HG02759 (cell line): ENCODE data around the gene ZACN.
A peak's percentile ranks its signal among the peaks of the same experiment; 100 is the strongest.
"Not testable (repeated sequence)": the region's sequence is repeated elsewhere in the genome, so short reads cannot be mapped to it uniquely, and the experiment has no call there.

Experiments used
- ATAC-seq: cut with Tn5 transposase; IDR thresholded peaks from one replicate; pipeline ENCODE4 v1.9.1; 2021; ENCODE audit warnings: mild to moderate bottlenecking, moderate library complexity; ENCODE audit not compliant: unreplicated experiment

The ZACN gene

DNA sequence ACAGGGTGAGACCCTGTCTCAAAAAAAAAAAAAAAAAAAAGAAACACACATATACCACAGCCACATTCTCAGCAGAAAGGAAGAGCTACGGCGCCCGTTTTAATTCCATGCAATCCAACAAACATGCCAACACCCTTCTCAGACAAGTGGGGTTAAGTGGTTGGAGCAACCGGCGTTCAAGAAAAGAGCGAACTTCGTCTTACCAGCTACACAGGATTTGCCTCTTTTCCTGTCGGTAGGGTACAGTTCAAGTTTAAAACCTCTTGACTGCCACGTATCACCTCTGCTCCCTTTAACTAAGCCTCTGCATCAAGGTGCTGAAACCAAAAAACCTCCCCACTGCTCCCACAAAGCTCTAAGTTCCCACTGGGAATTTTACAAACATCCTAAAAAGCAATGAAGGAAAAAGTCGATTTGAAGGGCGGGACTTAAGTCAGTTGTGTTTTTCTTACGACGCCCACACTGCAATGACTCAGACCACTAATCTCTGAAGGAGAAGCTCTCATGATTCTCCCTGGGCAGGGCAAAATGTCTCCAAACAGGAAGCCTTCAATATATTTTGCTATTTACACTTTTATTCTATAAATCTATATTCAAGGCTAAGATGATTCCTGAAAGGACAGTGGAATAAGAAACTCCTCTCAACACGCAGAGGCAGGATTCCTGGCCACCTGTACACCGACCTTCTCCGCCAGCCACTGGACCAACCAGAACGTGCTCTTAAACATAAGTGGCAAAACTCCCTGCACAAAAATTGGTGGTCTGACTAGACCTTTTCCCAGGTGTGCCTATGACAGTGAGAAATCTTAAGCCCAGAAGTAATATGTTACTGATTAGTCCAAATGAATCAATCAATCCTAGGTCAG is 25.5 kb upstream of the ZACN start:
- ATAC-seq, result no peak

DNA sequence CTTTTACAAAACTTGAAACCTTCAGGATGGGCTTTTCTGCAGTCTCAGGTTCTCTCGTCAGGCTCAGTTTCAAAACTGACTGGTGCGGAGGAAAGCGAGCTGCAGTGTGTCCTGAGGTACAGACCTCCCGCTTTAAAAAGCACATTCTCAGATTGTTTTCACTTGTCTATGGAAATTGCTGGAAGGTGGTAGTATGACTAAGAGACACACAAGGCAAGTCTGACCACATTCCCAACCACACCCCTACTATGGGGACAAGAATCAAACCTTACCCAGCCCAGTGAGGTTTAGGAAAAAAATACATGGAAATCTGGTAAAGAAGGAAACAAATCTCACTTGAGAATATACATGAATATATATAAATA is 24.9 kb upstream of the ZACN start:
- no peak for ATAC-seq

DNA sequence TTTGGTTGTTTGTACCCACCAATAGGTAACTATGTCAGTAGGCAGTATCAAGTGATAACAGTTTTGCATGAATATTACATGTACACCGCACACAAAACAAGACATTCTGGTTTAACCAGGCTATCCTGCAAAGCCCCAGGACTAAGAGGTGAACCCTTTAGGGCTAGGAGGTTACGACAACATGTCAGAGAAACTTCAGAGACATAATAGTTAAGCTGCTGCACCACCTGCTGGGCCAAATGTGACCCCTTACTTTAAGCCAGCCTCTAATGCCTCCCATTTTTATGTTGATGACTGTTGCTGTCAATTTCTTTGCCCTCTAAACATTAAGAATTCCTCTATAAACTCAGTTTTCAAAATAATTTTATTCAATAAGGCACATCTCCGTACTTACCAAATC is 22.1 kb upstream of the ZACN start:
- ATAC-seq, result no peak

- ATAC-seq, result not testable (repeated sequence)
Measured at GRCh38 chr17:76058264-76058663, 20.7 kb upstream of the ZACN start.

DNA sequence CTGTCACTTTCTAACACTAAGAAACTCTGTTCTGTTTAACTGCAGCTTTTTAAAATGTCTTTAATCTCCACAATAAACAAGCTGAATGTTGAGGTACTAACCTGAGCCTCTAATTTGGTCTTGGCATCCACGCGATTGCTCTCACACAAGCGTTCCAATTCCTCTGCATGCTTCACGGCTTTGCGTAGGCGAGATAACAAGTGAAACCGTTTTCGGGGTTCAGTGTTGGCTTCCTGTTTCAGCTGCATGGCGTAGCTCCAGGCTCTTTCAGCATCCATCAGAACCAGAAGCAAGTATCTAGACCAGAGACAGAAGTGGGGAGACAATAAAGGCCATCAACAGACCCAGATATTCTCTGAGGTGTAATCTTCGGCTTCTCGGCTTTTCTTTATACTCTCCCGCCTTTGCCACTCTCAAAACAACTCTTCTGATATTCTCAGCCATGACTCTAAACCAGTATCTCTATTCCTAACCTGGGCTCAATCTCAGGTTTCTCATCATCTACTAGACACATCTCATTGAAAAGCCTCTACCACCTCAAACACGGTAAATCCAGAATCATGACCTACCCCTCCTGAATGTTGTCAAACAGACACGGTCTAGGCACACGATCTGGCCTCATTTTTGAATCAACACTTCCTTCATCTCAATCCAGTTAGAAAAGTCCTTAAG is 15.0 kb upstream of the ZACN start:
- no peak for ATAC-seq

DNA sequence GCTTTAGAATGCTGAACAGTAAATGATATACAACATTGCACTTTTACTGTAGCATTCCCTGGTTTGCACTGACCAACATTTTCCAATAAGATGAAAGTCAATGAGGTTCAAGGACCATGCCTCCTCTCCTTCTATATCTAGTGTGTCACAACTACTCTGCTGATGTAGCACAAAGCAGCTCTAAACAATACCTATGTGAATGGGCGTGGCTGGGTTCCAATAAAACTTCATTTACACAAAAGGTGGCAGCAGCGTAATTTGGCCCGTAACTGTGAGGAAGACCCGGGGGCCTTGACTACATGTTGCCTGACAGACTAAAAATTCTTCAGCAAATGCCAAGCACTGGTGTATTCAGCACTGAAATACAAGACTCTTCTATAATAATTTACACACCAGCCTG is 13.2 kb upstream of the ZACN start:
- ATAC-seq, result no peak

- no peak for ATAC-seq
Measured at GRCh38 chr17:76071531-76072147, 7.3 kb upstream of the ZACN start.

DNA sequence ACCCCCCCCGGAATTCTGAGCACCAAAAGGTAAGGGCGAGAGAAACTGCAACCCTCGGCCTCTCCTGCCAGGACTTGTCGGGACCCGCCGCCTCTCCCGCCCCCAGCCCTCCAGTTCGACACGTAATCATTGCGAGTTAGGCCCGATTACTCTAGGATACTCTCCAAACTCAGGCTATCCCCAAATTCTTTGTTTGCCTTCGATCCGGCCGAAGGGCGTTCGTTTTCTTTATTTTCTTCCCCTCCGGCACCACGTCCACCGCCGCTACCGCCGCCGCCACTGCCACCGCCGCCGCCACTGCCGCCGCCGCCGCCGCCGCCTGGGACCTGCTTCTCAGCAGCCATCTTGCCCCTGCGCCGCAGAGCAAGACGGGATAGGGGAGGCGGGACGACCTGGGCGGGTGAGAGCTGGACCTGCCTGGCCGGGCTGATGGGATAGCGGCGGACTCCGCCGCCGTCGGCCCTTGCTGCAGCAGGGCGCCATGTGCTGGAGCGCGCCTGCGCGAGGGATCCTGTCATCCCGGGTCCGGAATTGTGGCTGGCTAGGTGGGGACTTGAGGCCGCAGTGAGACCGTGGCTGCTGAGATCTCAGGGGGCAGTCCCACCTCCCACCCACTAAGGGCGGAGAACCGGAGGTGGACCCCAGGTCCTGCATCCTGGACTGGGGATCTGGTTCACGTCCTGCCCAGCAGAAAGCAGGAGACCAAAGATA is 6.7 kb upstream of the ZACN start, which contains the start of gene SRP68:
Gene SRP68, minus strand, starts transcription at position 370 of the 711 bp plus-strand sequence. Its CDS starts 26 bp downstream, at position 344.
- ATAC-seq, result peak; percentile 93

GRCh38 chr17:76074390-76075363 is 4.3 kb upstream of the ZACN start, which contains the start of gene GALR2:
Gene GALR2 (plus strand): TSS chr17:76074781. CDS start chr17:76074884, 103 bp downstream.
- ATAC-seq, result no peak

DNA sequence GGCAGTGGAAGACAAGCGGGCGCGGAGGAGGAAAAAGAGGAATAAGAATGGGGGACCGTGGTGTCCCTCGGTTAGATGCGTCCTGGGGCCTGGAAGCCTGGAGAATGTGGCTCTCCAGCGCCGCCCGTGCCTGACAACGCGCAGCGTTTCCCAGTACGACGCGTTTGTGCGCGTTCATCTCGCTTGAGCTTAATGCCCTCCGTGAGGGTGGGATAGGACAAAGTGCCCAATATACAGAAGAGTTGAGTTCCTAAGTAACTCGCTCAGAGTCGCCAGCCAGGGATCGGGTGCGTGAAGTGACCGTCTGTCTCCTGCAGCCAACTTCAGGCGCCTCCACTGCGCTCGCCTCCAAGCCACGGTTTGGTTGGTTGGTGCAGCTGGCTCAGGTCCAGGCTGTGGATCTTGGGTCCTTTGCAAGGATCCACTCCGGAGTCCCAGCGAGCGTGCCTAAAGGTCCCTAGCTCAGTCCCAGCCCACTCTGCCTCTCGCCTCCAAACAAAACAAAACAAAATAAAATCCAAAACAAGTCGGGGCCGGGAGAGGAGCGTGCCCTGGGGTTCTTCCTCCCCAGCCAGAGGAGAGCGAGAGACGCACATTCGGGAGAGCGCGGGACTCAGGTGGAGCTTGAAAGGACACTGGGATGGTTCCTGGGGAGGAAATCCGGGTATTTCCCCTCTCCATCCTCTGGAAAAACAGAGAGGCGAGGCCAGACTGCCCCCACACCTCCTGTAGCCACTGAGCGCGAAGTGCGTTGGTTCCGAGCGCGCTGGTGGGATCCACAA is 3.4 kb upstream of the ZACN start:
- no peak for ATAC-seq

GRCh38 chr17:76076146-76076764 is 2.7 kb upstream of the ZACN start:
- no peak for ATAC-seq

DNA sequence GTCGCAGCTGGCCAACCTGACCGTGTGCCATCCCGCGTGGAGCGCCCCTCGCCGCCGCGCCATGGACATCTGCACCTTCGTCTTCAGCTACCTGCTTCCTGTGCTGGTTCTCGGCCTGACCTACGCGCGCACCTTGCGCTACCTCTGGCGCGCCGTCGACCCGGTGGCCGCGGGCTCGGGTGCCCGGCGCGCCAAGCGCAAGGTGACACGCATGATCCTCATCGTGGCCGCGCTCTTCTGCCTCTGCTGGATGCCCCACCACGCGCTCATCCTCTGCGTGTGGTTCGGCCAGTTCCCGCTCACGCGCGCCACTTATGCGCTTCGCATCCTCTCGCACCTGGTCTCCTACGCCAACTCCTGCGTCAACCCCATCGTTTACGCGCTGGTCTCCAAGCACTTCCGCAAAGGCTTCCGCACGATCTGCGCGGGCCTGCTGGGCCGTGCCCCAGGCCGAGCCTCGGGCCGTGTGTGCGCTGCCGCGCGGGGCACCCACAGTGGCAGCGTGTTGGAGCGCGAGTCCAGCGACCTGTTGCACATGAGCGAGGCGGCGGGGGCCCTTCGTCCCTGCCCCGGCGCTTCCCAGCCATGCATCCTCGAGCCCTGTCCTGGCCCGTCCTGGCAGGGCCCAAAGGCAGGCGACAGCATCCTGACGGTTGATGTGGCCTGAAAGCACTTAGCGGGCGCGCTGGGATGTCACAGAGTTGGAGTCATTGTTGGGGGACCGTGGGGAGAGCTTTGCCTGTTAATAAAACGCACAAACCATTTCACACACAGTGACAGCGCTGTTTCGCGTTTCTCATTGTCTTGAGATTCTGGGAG is 2.0 kb upstream of the ZACN start:
- no peak for ATAC-seq

- no peak for ATAC-seq
Measured at GRCh38 chr17:76077584-76078110, 1.3 kb upstream of the ZACN start.

DNA sequence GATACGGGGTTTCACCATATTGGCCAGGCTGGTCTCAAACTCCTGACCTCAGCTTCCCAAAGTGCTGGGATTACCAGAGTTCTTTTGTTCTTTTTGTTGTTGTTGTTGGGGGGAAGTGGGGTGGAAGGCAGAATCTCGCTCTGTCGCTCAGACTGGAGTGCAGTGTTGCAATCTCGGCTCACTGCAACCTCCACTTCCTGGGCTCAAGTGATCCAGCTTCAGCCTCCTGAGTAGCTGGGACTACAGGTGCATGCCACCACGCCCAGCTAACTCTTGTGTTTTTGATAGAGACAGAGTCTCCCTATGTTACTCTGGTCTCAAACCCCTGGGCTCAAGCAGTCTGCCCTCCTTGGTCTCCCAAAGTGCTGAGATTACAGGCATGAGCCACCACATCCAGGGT is 612 bp upstream of the ZACN start:
- not testable (repeated sequence) for ATAC-seq

GRCh38 chr17:76079535-76079955 is 563 bp downstream of the ZACN start:
- no peak for ATAC-seq

DNA sequence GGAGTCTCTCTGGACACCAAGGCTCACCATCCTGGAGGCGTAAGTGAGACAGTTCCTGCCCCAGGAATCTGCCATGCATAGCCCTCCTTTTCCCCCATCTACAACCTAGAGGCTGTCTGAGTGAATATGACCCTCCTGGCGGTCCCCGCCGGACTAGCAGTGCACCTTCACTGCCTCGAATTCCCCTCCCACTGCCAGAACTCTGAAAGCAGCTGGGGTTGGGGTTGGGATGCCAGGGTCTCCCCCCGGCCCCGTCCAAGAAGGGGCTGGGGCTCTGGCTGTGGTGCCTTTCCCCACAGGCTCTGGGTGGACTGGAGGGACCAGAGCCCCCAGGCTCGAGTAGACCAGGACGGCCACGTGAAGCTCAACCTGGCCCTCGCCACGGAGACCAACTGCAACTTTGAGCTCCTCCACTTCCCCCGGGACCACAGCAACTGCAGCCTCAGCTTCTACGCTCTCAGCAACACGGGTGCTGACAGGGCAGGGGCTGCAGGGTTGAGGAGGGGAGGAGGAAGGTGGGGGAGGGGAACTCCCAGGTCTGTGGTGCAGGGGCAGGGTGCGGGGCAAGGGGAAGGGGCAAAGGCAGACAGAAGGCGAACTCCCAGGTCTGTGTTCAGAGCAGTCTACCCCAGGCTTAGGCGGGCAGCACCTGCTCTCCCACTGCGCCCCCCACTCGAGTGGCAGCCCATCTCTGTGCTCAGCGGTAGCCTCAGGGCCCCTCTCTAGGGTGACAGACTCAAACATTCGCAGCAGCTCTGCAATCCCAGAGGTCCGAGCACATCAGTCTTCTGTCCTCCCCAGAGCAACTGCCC is 1.2 kb downstream of the ZACN start:
- ATAC-seq, result no peak
